B cell (primary cell): ENCODE data around the gene SLC39A11. TPM values are rescaled to one million over a fixed set of nuclear protein-coding genes. Genes with fewer than 3 reads are reported as not detected.

Source experiments
- ATAC-seq: fragments of 200-7000 bp; cut with Tn5 transposase; one replicate; pipeline ENCODE4 v1.10.0; 2021; ENCODE audit warnings: low read depth, mild to moderate bottlenecking, moderate number of reproducible peaks, moderate library complexity
- CTCF ChIA-PET: fragments of 350-600 bp; sonication (Branson Sonifier 250); formaldehyde crosslinking; loops from one replicate; lab custom pipeline; 2021; ENCODE audit warnings: antibody characterized with exemption, inconsistent platforms; lab: Charles Lee
- POLR2A ChIA-PET: fragments of 350-600 bp; sonication (Branson Sonifier 250); formaldehyde crosslinking; loops from one replicate; lab custom pipeline; 2021; ENCODE audit warnings: antibody characterized with exemption; lab: Charles Lee
- DNase-seq: peaks from one replicate; pipeline ENCODE4 v3.0.0; 2013
- H2AFZ ChIP-seq: 2 replicates; pipeline ENCODE4 v1.6.1; 2012; ENCODE audit warnings: mild to moderate bottlenecking, low read depth, low read length; ENCODE audit not compliant: insufficient read depth, poor library complexity, severe bottlenecking
- H3K27ac ChIP-seq, 2 donors: 1 replicate in 1 of 2; 2 replicates in 1 of 2; pipeline ENCODE4 v1.5.1; 2012 to 2013; ENCODE audit warnings: low read length in 2 of 2, mild to moderate bottlenecking in 2 of 2, moderate library complexity in 1 of 2
- H3K27me3 ChIP-seq, 4 experiments: fragments of 200-600 bp in 1 of 4; sonication (generic) in 1 of 4; replicated peaks in 1 of 4; 1 replicate in 2 of 4; 2 replicates in 2 of 4; pipeline versions ENCODE4 v1.6.1 to v1.7.0; 2013 to 2016; ENCODE audit warnings: low read length in 3 of 4, mild to moderate bottlenecking in 2 of 4, mixed read lengths in 1 of 4, moderate library complexity in 1 of 4; ENCODE audit not compliant: insufficient read depth in 4 of 4, control insufficient read depth in 3 of 4; ENCODE audit errors: control extremely low read depth in 1 of 4
- H3K36me3 ChIP-seq, 2 experiments: replicated peaks in 1 of 2; 1 replicate in 1 of 2; 2 replicates in 1 of 2; pipeline versions ENCODE4 v1.6.1 to v1.7.1; 2013; ENCODE audit warnings: low read length in 1 of 2; ENCODE audit not compliant: insufficient read depth in 2 of 2, control insufficient read depth in 1 of 2; ENCODE audit errors: control extremely low read depth in 1 of 2, extremely low read depth in 1 of 2
- H3K4me1 ChIP-seq, 2 donors: fragments of 200-600 bp in 1 of 2; sonication (generic) in 1 of 2; 1 replicate in 1 of 2; 2 replicates in 1 of 2; pipeline versions ENCODE4 v1.5.1 to v1.6.1; 2013 to 2017; ENCODE audit warnings: low read length in 2 of 2; ENCODE audit not compliant: control insufficient read depth in 2 of 2, insufficient read depth in 2 of 2
- H3K4me2 ChIP-seq: replicated peaks from 2 replicates; pipeline ENCODE3; 2012; ENCODE audit warnings: mild to moderate bottlenecking, low read depth, low read length; ENCODE audit not compliant: poor library complexity, severe bottlenecking
- H3K4me3 ChIP-seq, 5 experiments: fragments of 200-600 bp in 1 of 5; sonication (generic) in 1 of 5; 1 replicate in 3 of 5; 2 replicates in 2 of 5; pipeline versions ENCODE4 v1.5.1 to v1.7.0; 2011 to 2016; ENCODE audit warnings: low read length in 4 of 5, mild to moderate bottlenecking in 4 of 5, low read depth in 2 of 5, control low read depth in 1 of 5, moderate library complexity in 1 of 5; ENCODE audit not compliant: insufficient read depth in 1 of 5; ENCODE audit errors: control extremely low read depth in 1 of 5, extremely low read depth in 1 of 5
- H3K79me2 ChIP-seq: fragments of 200-600 bp; sonication (generic); one replicate; pipeline ENCODE4 v1.6.0; 2016; ENCODE audit warnings: low read length; ENCODE audit not compliant: control insufficient read depth, insufficient read depth
- H3K9ac ChIP-seq: fragments of 200-600 bp; sonication (generic); 2 replicates; pipeline ENCODE4 v1.6.1; 2017; ENCODE audit warnings: mild to moderate bottlenecking, low read length, moderate library complexity
- H3K9me3 ChIP-seq, 3 donors: one replicate each; pipeline versions ENCODE4 v1.6.1 to v1.7.1; 2013; ENCODE audit warnings: low read length in 2 of 3; ENCODE audit not compliant: control insufficient read depth in 2 of 3, insufficient read depth in 1 of 3; ENCODE audit errors: control extremely low read depth in 1 of 3
- H4K20me1 ChIP-seq: 2 replicates; pipeline ENCODE4 v1.6.0; 2012; ENCODE audit warnings: mild to moderate bottlenecking, low read length; ENCODE audit not compliant: insufficient read depth, control insufficient read depth, poor library complexity, severe bottlenecking
- H3K27ac Mint-ChIP-seq: one replicate; pipeline ENCODE4 v1.8.0; 2021; ENCODE audit warnings: mixed read lengths
- H3K27me3 Mint-ChIP-seq: one replicate; pipeline ENCODE4 v1.8.0; 2021; ENCODE audit warnings: mixed read lengths
- H3K4me1 Mint-ChIP-seq: one replicate; pipeline ENCODE4 v1.8.0; 2021; ENCODE audit warnings: mixed read lengths
- H3K4me3 Mint-ChIP-seq: one replicate; pipeline ENCODE4 v1.8.0; 2021; ENCODE audit warnings: mixed read lengths
- H3K9me3 Mint-ChIP-seq: one replicate; pipeline ENCODE4 v1.8.0; 2022; ENCODE audit warnings: mixed read lengths; ENCODE audit not compliant: insufficient read depth
- EZH2 ChIP-seq: IDR thresholded peaks from 2 replicates; pipeline ENCODE4 v1.6.1; 2012; ENCODE audit warnings: borderline replicate concordance, low read depth, mild to moderate bottlenecking, moderate library complexity, low read length; ENCODE audit not compliant: insufficient read depth, poor library complexity, severe bottlenecking
- WGBS: methylation state at CpG from one replicate; pipeline ENCODE4 v1.1.5; 2013; ENCODE audit warnings: missing lambda C conversion rate; ENCODE audit not compliant: insufficient coverage; 5-methylcytosine and 5-hydroxymethylcytosine counted together
- intact Hi-C: fragments of 100-400 bp; cut with micrococcal nuclease; formaldehyde crosslinking; loops from one replicate; pipeline ENCODE4 v1.10.0; 2022
- polyA plus RNA-seq: library from polyadenylated mRNA; depleted of rRNA; stranded (reverse); fragments of >200 nt; gene quantifications from 2 replicates; pipeline ENCODE4 v1.2.3, GENCODE V29; 2012
- total RNA-seq, 2 donors: library from RNA; stranded (reverse); fragments of 120-200 nt in 1 of 2; gene quantifications; 1 replicate in 1 of 2; 2 replicates in 1 of 2; pipeline versions ENCODE4 v1.2.3 to v1.2.4, GENCODE V29; 2013 to 2022
- TF ChIP-seq, protein P1 (sequence below): fragments of 200-600 bp; IDR thresholded peaks from one replicate; pipeline ENCODE4 v1.8.0; 2022; ENCODE audit warnings: antibody characterized with exemption, mild to moderate bottlenecking

Gene SLC39A11
- total and polyA plus RNA-seq, 2 donors (not counting 1 experiment from before 2014, with no cell fraction given) = 6.9 to 39.6 TPM

DNA sequence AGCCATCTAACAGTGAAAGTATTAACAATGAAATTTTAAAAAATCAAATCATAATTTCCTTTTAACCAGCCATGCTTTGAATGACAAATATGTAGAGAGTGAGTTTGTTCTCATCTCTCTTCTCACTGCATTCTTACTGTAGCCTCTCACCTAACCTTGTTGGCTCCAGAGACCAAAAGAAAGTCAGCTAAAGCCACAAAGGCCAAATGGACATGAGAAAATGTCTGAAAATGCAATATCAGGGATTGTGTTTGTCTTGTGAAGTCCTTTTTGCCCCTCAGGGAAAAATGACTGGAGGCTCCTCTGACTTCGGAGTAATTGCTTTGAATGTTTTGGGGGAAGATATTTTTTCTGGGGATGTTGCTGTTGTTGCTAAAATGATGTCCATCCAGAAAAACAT lies 166.3 kb downstream of the SLC39A11 start:
- H3K9me3 Mint-ChIP-seq = no peaks in the 10 kb centered on the region

DNA sequence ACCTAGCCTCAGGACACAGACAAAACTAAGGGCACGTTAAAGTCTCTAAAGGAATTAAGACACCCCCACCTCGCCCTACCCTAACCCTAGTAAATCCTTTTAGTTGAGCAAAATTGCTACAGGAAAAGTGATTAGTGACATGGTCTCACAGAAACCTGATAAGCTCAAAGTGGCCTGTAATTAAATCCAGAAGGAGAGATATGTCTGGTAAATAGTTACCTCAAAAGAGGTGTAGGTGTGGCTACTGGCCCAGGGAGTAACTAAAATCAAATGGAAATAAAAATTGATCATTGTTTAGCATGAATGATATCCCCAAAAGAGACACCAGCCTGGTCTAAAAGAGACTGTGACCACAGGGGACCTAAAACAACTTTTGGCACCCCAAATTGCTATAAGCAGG lies 168.3 kb downstream of the SLC39A11 start:
- no peaks in the 10 kb centered on the region for H3K4me1 Mint-ChIP-seq
- no peak for ATAC-seq
- Histone ChIP-seq H4K20me1 (no peaks in the 10 kb centered on the region), H3K27me3 (no peaks in the 10 kb centered on the region), H3K4me3 (no peak overlapping the region), H3K4me1 (no peaks in the 10 kb centered on the region), H3K27ac (no peak overlapping the region), H3K9ac (no peak overlapping the region), H3K79me2 (no peaks in the 10 kb centered on the region), H3K36me3 (no peaks in the 10 kb centered on the region), H2AFZ (no peak overlapping the region), H3K4me2 (no peak overlapping the region), H3K9me3 (no peaks in the 10 kb centered on the region)
- CTCF ChIA-PET = no interaction called here
- TF ChIP-seq EZH2 = no peak
- TF ChIP-seq, protein P1, sequence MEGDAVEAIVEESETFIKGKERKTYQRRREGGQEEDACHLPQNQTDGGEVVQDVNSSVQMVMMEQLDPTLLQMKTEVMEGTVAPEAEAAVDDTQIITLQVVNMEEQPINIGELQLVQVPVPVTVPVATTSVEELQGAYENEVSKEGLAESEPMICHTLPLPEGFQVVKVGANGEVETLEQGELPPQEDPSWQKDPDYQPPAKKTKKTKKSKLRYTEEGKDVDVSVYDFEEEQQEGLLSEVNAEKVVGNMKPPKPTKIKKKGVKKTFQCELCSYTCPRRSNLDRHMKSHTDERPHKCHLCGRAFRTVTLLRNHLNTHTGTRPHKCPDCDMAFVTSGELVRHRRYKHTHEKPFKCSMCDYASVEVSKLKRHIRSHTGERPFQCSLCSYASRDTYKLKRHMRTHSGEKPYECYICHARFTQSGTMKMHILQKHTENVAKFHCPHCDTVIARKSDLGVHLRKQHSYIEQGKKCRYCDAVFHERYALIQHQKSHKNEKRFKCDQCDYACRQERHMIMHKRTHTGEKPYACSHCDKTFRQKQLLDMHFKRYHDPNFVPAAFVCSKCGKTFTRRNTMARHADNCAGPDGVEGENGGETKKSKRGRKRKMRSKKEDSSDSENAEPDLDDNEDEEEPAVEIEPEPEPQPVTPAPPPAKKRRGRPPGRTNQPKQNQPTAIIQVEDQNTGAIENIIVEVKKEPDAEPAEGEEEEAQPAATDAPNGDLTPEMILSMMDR = no peak
- H3K27me3 Mint-ChIP-seq = no peaks in the 10 kb centered on the region
- no peak overlapping the region for H3K27ac Mint-ChIP-seq
- no peak for DNase-seq
- no peaks in the 10 kb centered on the region for H3K9me3 Mint-ChIP-seq
- POLR2A ChIA-PET = no interaction called here
- no CpG with 5 or more reads among the region's 2 CpGs for WGBS
- H3K4me3 Mint-ChIP-seq = no peak overlapping the region
- intact Hi-C loops = no loop called here

More for the DNA sequence above, 166.3 kb downstream of the SLC39A11 start:
- Histone ChIP-seq H3K4me2 (no peak overlapping the region), H3K4me1 (no peaks in the 10 kb centered on the region), H3K27me3 (no peaks in the 10 kb centered on the region), H3K4me3 (no peak overlapping the region), H3K36me3 (no peaks in the 10 kb centered on the region), H3K9ac (no peak overlapping the region), H2AFZ (no peak overlapping the region), H4K20me1 (no peaks in the 10 kb centered on the region), H3K27ac (no peak overlapping the region), H3K9me3 (no peaks in the 10 kb centered on the region), H3K79me2 (no peaks in the 10 kb centered on the region)
- ATAC-seq (no peak), DNase-seq (no peak)
- intact Hi-C loops = no loop called here
- ChIA-PET POLR2A (no interaction called here), CTCF (no interaction called here)
- peaks cover 4% of the 10 kb centered on the region for H3K4me1 Mint-ChIP-seq
- no CpG with 5 or more reads among the region's 1 CpG for WGBS
- no peaks in the 10 kb centered on the region for H3K27me3 Mint-ChIP-seq
- no peak overlapping the region for H3K4me3 Mint-ChIP-seq
- no peak overlapping the region for H3K27ac Mint-ChIP-seq
- TF ChIP-seq, protein P1 = no peak
- TF ChIP-seq EZH2 = no peak
